Hematopoietic multipotent progenitor cell (in vitro differentiated cells): Measurements from ENCODE around the gene XRN1. TPM values are rescaled to one million over a fixed set of nuclear protein-coding genes. Genes with fewer than 3 reads are reported as not detected.
"Not testable (repeated sequence)": the region's sequence is repeated elsewhere in the genome, so short reads cannot be mapped to it uniquely, and the experiment has no call there.

Source experiments
- DNase-seq, 3 donors: peaks; one replicate each; pipeline ENCODE4 v3.0.0-alpha.2; 2011 to 2015; ENCODE audit warnings: low read depth in 2 of 3, low spot score in 2 of 3
- total RNA-seq: library from RNA; depleted of rRNA; stranded (reverse); fragments of >200 nt; gene quantifications from one replicate; pipeline ENCODE4 v1.2.3, GENCODE V29; 2012

The XRN1 gene
- total RNA-seq, 1 donor = 19.7 TPM

DNA sequence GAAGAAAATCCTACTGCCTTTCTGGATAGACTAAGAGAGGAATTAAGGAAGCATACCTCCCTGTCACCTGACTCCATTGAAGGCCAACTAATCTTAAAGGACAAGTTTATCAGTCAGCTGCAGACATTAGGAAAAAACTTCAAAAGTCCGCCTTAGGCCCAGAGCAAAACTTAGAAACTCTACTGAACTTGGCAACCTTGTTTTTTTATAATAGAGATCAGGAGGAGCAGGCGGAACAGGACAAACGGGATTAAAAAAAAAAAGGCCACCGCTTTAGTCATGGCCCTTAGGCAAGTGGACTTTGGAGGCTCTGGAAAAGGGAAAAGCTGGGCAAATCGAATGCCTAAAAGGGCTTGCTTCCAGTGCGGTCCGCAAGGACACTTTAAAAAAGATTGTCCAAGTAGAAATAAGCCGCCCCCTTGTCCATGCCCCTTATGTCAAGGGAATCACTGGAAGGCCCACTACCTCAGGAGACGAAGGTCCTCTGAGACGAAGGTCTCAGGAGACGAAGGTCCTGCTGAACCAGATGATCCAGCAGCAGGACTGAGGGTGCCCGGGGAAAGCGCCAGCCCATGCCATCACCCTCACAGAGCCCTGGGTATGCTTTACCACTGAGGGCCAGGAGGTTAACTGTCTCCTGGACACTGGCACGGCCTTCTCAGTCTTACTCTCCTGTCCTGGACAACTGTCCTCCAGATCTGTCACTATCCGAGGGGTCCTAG, 8.2 kb downstream of the XRN1 start:
- not testable (repeated sequence) for DNase-seq

DNA sequence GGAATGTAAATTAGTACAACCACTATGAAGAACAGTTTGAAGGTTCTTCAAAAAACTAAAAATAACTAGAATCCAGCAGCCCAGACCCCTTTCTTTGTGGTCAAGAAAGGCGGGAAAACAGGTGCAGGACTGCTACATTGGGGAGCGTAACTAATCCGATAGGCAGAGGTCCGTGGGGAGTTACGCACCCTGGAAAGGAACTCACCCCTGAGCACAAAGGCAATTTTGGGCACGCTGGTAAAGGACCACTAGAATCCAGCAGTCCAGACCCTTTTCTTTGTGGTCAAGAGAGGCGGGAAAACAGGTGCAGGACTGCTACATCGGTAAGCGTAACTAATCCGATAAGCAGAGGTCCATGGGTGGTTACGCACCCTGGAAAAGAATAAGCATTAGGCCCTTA, 9.7 kb downstream of the XRN1 start:
- DNase-seq = not testable (repeated sequence)

DNA sequence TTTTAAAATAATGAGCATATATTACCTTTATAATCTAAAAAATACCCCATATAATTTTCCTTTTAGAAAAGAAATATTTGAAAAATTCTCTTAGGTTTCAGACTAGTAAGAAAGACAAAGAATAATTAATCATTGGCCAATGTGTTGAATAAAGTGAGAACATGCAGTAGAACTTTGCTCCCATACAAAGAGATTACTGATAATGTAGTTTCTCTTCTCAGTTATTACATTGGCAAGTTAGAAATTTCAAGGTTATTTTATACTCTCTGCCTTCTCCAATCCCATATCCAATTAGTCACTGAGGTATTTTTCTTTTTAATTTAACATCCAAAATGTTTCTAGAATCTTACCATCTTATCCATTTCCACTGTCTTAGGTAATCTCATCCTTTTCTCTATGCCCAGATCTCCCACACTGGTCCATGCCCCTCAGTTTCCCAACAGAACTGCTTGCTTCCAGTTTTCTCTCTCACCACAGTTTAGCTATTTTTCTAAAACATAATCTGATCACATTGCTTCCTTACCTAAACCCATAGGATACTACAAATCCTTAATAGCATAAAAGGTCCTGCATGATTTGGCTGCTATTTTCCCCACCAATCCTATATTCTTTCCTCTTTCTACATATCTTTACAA, 10.8 kb downstream of the XRN1 start:
- DNase-seq = no peak

DNA sequence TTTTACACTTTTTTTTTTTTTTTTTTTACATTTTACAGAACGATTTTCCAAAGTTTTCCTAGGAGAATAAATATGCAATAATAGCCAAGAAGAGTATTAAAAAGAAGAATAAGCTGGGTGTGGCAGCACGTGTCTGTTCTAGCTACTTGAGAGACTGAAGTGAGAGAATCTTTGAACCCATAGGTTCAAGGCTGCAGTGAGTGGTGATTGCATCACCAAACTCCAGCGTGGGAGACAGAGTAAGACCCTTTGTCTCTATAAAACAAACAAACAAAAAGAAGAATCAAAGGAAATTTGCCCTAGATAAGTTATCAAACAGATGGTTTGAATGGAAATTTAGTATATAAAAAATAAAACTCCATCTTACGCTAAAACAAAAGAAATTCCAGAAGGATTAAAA, 13.3 kb downstream of the XRN1 start:
- DNase-seq = no peak

DNA sequence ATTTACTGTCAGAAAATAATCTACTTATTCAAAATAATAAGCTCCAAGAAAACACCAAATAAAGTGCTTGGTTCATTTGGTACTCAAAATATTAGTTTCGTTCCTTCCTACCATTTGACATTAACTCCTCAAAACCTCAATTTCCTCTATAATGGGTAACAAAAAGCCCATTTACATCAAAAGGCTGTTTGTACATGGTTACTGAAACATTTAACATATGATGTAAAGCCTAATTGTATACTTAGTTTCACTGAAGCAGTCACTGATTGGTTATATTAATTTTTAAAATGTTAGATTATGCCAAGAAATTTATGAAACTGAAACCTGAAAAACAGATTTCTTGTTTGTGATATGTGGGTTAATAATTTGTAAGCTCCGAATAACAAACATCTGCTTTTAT, 14.7 kb downstream of the XRN1 start:
- DNase-seq = no peak

DNA sequence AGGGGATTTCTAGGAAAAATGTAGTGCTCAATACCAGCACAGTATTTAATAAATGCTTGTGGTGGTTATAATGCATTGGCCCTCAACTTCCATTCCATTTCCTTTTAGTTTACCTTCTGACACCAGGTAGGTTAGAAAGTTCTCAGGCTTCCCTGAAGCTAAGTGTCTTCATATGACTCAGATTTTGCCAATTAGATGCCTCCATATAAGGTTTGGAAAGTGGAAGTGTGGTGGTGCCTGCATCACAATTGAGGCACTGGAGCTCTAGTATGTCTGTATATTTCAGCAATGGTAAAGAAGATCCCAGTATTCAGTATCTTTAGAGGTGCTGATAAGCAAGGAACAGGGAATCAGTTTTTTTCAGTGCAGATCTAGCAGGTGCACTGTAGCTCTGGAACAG, 18.3 kb downstream of the XRN1 start:
- DNase-seq = no peak

DNA sequence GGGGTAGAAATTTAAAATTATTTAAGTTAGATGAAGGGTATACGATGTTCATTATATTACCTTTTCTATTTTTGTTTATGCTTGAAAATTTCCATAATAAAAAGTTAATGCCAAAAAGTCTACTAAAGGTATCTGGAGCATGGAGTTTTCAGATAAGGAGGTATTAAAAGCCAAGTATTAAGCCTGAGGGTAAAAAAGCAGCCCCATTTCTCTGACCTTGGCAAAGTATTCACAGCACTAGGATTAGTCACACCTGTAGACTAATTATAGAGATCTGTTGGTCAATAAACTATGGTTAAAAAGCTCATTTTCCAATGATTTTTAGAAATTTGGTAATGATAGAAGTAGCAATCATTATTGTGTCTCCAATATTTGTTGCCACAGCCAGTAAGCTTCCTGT, 23.1 kb downstream of the XRN1 start:
- DNase-seq = no peak

DNA sequence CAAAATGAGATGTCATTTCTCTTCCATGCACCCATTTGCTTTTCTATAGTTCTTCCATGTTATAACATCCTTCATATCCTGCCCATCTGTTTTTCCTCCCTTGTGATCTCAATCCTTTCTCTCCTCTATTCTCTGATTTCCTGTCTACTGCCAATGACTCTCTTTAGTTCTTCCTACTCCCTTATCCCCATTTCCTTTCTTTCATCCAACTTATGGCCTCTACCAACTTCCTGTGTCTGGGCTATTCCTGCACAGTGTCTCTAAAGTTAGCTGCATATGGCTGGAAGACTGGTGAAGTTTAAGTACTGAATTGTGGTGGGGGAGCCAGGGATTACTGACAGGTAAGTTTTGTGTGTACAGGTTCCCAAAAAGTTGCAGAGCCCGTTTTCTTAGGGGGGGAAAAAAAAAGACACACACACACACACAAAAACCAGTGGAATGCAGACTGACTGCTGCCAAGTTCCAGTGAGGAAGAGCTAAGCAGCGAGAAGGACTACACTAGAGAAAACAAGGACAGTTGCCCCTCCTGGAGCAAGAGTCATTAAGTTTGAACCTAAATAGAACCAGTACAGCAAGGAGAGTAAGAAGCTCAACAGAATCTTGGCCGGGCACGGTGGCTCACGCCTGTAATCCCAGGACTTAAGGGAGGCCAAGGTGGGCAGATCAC, 28.8 kb downstream of the XRN1 start:
- no peak for DNase-seq

DNA sequence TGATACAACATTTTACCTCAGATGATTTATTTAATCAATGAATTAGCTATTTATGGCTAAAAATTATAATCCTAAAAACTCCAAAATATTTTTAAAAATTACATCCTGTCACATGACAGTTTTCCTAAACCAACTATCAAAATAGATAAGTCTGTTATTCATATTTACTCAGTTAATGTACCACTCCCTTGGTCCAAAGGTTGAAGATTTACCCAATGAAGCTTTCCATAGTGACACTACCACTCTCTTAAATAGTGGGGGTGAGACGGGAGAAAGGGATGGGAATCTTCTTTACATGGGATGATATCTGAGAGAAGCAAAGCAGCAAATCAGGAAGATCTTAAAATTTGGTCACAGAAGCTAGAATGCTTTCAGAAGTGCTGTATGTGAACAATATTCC, 30.5 kb downstream of the XRN1 start:
- DNase-seq = no peak

DNA sequence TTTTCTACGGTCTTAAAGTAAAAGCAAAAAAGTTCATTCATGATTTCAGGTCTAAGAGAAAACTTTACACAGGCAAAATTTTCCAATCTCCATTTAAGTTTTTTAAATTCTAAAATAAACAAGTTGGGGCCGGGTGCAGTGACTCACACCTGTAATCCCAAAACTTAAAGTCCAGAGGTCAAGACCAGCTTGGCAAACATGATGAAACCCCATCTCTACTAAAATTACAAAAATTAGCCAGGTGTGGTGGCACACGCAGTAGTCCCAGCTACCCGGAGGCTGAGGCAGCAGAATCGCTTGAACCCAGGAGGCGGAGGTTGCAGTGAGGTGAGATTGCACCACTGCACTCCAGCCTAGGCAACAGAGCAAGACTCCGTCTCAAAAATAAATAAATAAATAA, 47.3 kb downstream of the XRN1 start:
- not testable (repeated sequence) for DNase-seq

DNA sequence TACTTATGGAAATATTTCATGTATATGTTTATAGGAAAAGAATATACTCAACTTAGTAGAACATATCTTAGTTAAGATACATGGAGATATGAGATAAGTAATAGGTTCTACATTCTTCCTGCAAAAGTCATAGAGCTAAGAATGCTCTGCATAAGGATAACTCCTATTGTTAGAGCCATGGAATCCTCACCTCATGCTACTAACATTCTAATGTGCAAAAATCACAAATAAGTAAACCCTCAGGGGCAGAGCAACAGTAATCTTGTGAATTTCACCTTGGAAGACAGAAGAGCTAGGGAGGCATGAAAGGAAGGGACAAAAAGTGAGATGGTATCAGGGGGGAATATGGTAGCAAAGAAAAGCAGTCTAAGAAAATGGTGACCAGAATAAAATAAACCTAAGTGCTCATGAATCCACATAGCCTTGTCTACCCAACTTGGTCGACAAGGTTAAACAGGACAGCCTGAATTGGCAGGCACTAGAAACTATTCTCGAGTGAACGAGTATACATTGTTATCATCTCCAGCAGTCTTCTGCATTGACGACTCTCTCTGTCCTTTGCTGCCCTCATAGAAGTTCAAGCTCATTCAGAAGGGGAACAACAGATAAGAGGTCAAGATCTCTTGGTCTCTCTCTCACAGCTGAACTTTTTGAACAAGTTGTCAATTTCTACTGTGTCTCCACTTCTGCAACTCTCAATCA, 52.8 kb downstream of the XRN1 start:
- no peak for DNase-seq

DNA sequence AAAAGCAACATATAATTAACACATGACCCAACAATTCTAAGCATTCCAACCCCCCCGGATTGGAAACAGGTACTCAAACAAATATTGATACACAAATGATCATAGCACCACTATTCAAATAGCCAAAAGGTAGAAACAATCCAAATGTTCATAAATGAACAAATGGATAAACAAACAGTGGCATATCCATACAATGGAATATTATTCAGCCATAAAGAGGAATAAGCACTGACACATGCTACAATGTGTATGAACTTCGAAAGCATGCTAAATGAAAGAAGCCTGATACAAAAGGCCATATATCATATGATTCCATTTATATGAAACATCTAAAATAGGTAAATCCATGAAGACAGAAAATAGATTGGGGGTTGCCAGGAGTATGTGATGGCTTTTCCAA, 62.8 kb downstream of the XRN1 start:
- no peak for DNase-seq

DNA sequence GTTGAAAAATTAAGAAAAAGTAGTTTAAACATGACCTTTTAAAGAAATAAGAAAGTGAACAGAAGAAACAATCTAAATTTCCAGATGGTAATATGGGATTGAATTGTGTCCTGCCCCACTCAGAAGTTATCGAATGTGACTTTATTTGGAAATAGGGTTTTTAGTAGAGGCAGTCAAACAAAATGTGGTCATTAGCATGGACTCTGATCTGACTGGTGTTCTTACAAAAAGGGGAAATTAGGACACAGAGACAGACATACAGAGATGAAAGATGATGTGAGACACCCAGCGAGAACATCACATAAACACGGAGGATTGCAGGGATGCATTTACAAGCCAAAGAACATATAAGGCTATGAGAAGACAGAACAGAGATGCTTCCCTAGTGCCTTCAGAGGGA, 73.2 kb downstream of the XRN1 start:
- DNase-seq = no peak

DNA sequence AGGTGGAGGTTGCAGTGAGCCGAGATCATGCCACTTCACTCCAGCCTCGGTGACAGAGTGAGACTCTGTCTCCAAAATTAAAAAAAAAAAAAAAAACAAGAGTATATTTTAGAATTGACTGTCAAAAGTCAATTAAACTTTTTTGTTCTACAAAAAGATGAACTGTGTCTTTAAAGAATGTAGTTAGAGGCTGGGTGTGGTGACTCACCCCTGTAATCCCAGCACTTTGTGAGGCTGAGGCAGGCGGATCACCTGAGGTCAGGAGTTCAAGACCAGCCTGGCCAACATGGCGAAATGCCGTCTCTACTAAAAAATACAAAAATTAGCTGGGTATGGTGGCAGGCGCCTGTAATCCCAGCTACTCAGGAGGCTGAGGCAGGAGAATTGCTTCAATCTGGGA, 78.3 kb downstream of the XRN1 start:
- DNase-seq = not testable (repeated sequence)

DNA sequence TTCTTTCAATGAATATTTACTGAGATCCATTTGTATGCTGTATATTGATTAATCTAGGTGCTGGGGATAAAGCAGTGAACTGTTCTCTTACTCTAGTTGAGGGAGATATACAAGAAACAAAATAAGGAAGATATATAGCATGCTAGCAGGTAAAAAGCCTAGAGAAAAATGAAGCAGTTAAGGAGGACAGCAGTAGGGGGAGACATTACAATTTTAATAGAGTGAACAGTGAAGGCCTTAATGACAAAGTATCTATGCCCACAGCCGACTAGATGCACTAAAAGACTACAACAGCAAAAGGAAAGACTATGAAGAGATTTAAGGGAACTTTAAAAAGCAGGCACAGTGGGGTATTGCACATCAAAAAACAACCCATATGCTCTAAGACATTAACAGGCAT, 81.4 kb downstream of the XRN1 start:
- DNase-seq = peak in 2 of 3 donors; percentile 4

DNA sequence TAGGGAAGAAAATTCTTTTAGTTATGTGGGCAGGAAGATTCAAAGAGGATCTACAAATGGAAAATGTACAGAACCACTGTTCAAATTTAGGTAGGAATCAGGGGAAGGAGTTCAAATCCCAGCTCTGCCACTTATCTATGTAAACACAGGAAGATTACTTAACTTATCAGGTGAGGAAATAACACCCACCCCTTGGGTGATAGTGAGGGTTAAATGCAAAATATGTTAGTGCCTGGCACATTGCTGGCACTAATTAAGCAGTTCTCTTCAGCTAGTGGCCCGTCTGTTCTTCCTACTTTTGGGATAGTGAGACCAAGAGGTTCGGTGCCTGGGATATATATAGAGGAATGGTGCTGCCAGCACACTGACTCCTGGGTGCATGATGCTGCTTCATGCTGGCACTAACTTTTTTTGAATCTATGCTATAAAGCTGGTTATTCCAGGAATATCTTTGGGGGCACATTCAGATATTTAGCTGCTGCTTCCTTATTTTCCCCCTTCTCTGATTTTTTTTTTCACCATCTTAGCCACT, 83.8 kb downstream of the XRN1 start:
- no peak for DNase-seq

DNA sequence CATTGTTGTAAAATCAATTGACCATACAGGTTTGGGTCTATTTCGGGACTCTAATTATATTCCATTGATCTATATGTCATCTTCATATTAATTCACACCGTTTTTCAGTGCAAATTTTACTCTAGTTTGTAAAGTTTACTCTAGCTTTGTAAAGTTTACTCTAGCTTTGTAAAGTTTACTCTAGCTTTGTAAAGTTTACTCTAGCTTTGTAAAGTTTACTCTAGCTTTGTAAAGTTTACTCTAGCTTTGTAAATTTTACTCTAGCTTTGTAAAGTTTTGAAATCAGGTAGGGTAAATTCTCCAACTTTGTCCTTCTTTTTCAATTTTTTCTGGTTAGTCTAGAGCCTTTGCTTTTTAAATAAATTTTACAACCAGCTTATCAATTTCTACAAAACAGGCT, 84.4 kb downstream of the XRN1 start:
- not testable (repeated sequence) for DNase-seq

DNA sequence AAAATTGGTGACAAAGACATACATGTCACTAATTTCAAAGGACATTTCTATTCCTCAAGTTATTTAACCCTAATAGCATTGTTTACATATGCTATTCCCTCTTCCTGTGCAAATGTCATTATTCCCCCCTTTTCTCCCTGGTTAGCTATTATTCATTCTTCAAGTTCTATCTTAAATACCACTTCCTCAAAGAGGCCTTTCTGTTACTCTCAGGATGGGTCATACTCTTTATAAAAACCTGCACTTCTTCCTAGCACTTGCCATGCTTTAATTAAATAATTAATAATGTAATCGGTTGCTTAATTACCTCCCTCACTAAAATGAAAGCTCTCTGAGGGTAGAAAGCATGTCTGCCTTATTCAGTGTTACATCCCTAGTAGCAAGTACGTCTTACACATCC, 88.5 kb downstream of the XRN1 start:
- no peak for DNase-seq

DNA sequence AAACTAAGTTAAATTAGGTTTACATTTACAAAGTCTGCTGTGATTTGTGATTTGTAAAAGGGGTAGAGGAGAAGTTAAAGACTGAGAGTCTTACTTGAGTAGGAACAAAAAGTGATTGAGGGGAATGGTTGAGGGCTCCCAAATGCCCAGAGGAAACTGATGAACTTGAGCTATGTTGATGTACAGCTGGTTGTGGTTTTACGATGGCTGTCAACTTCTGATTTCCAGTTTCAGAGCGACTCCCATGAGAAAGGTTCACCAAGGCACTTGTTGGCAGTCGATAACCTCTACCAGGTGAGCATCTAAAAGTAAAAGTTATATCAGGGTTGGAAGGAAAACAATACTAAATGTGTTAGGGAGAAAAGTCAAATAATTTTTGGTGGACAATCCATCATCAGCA, 91.0 kb downstream of the XRN1 start:
- DNase-seq = no peak

DNA sequence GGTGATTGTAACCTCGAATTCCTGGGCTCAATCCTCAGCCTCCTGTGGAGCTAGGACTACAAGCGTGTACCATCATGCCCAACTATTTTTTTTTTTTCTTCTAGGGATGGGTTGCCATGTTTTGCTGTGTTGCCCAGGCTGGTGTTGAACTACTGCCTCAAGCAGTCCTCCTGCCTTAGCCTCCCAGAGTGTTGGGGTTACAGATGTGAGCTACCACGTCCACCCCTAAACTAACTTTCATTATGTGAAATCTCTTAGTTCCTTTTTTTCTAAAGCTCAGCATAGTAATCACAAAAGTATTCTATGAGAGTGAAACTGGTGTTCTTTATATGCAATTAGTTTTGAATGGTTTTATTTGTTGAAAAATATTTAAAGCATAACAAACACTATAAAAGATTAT, 92.1 kb downstream of the XRN1 start:
- DNase-seq = no peak

DNA sequence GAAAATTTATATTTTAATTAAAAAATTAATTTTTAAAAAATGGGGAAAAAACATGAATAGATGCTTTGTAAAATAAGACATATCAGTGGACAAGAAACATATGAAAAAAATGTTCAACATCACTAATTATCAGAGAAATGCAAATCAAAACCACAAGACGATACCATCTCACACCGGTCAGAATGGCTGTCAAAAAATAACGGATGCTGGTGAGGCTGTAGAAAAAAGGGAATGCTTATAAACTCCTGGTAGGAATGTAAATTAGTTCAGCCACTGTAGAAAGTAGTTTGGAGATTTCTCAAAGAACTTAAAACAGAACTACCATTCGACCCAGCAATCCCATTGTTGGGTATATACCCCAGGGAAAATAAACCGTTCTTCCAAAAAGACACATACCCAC, 93.8 kb downstream of the XRN1 start:
- DNase-seq = no peak
